ENCODE measurements around the gene CFAP70. TPM values are rescaled to one million over a fixed set of nuclear protein-coding genes. Genes with fewer than 3 reads are reported as not detected.

The CFAP70 gene
- total RNA-seq, 4 donors from 2014 or later = 1.1 to 1.8 (median 1.2) TPM

GRCh38 chr10:73251683-73252444, 106.8 kb downstream of the CFAP70 start:
- H3K9me3 ChIP-seq = no peaks in the 10 kb centered on the region
- 9 to 17% methylated on average over 8 to 18 of the region's 23 CpGs for WGBS, 2 donors (ENCODE audit: low coverage in 1 of 2)
- peak overlapping the region; percentile 79 to 93 (median 90) for H3K27ac ChIP-seq
- peaks cover 13 to 44% (median 20%) of the 10 kb centered on the region in 3 donors for H3K4me1 ChIP-seq
- peak overlapping the region; percentile 76 to 82 for H3K4me3 ChIP-seq
- TF ChIP-seq POLR2A (IDR thresholded peaks at IDR 0.05) (no peak), POLR2AphosphoS5 (IDR thresholded peaks at IDR 0.05) (no peak), CTCF (IDR thresholded peaks at IDR 0.05) (no peak), EP300 (IDR thresholded peaks at IDR 0.05) (no peak)
- no peaks in the 10 kb centered on the region for H3K27me3 ChIP-seq
- H3K36me3 ChIP-seq = peaks cover 0 to 29% of the 10 kb centered on the region in 2 donors
- peak; percentile 84 for ATAC-seq

GRCh38 chr10:73248259-73248724, 110.4 kb downstream of the CFAP70 start:
- Histone ChIP-seq H3K4me3 (no peak overlapping the region), H3K27me3 (no peaks in the 10 kb centered on the region), H3K27ac (peak overlapping the region in 3 of 4 donors; percentile 88 to 91 (median 89)), H3K36me3 (peaks cover 0 to 55% of the 10 kb centered on the region in 2 donors), H3K9me3 (no peaks in the 10 kb centered on the region), H3K4me1 (peaks cover 8 to 63% (median 20%) of the 10 kb centered on the region in 3 donors)
- WGBS, 2 donors (ENCODE audit: low coverage in 1 of 2) = 70 to 86% methylated on average over 5 of the region's 5 CpGs
- no peak for ATAC-seq
- no peak for TF ChIP-seq EP300 (IDR thresholded peaks at IDR 0.05)
- TF ChIP-seq CTCF (IDR thresholded peaks at IDR 0.05) = no peak
- TF ChIP-seq POLR2A (IDR thresholded peaks at IDR 0.05) = no peak
- no peak for TF ChIP-seq POLR2AphosphoS5 (IDR thresholded peaks at IDR 0.05)

- ATAC-seq = no peak
- H3K36me3 ChIP-seq = peaks cover 2 to 61% of the 10 kb centered on the region in 2 donors
- peak overlapping the region; percentile 55 to 91 (median 88) for H3K27ac ChIP-seq
- WGBS, 2 donors (ENCODE audit: low coverage in 1 of 2) = 29 to 32% methylated on average over 4 of the region's 4 CpGs
- peak overlapping the region; percentile 66 to 94 for H3K4me3 ChIP-seq
- H3K27me3 ChIP-seq = no peaks in the 10 kb centered on the region
- H3K9me3 ChIP-seq = no peaks in the 10 kb centered on the region
- TF ChIP-seq CTCF (IDR thresholded peaks at IDR 0.05) (no peak), EP300 (IDR thresholded peaks at IDR 0.05) (no peak), POLR2AphosphoS5 (IDR thresholded peaks at IDR 0.05) (no peak), POLR2A (IDR thresholded peaks at IDR 0.05) (no peak)
- peaks cover 7 to 60% (median 19%) of the 10 kb centered on the region in 3 donors for H3K4me1 ChIP-seq
Measured at GRCh38 chr10:73247509-73248258, 111.0 kb downstream of the CFAP70 start.

GRCh38 chr10:73246646-73247508, 111.8 kb downstream of the CFAP70 start, which contains the start of gene DNAJC9:
TSS of gene DNAJC9 (minus strand) at chr10:73247255. CDS start at chr10:73247189, 66 bp downstream.
- H3K36me3 ChIP-seq = peaks cover 2 to 69% of the 10 kb centered on the region in 2 donors
- ATAC-seq = peak; percentile 96
- 0 to 2% methylated on average over 3 to 10 of the region's 78 CpGs for WGBS, 2 donors (ENCODE audit: low coverage in 1 of 2)
- no peaks in the 10 kb centered on the region for H3K9me3 ChIP-seq
- H3K27ac ChIP-seq = peak within 1 kb of the TSS; percentile 55 to 91 (median 88)
- peaks cover 7 to 59% (median 19%) of the 10 kb centered on the region in 3 donors for H3K4me1 ChIP-seq
- peak; percentile 90 for TF ChIP-seq POLR2AphosphoS5 (IDR thresholded peaks at IDR 0.05)
- TF ChIP-seq POLR2A (IDR thresholded peaks at IDR 0.05) = peak; percentile 76 to 81
- peak in 1 of 4 experiments; percentile 30 for TF ChIP-seq CTCF (IDR thresholded peaks at IDR 0.05)
- TF ChIP-seq EP300 (IDR thresholded peaks at IDR 0.05) = no peak
- H3K27me3 ChIP-seq = no peaks in the 10 kb centered on the region
- peak within 1 kb of the TSS; percentile 66 to 94 for H3K4me3 ChIP-seq

Data from gastroesophageal sphincter (tissue), 4 donors.